ENCODE measurements around the gene CRTC3.
A peak's percentile ranks its signal among the peaks of the same experiment; 100 is the strongest.
"Not testable (repeated sequence)": the region's sequence is repeated elsewhere in the genome, so short reads cannot be mapped to it uniquely, and the experiment has no call there.

Gene CRTC3

GRCh38 chr15:90633360-90633759 lies 103.6 kb downstream of the CRTC3 start:
- no peak for DNase-seq

GRCh38 chr15:90636993-90637392 lies 107.3 kb downstream of the CRTC3 start:
- DNase-seq: not testable (repeated sequence)

GRCh38 chr15:90637693-90638092 lies 108.0 kb downstream of the CRTC3 start:
- no peak for DNase-seq

- no peak for DNase-seq
Measured at GRCh38 chr15:90638201-90638691, 108.5 kb downstream of the CRTC3 start.

GRCh38 chr15:90638963-90639362 lies 109.2 kb downstream of the CRTC3 start:
- DNase-seq: no peak

- DNase-seq: no peak
Measured at GRCh38 chr15:90640862-90641261, 111.1 kb downstream of the CRTC3 start.

- no peak for DNase-seq
Measured at GRCh38 chr15:90641581-90642463, 112.1 kb downstream of the CRTC3 start.

- DNase-seq: no peak
Measured at GRCh38 chr15:90642464-90643300, 113.0 kb downstream of the CRTC3 start.

GRCh38 chr15:90643301-90643632 lies 113.5 kb downstream of the CRTC3 start:
- no peak for DNase-seq

GRCh38 chr15:90644526-90644925 lies 114.8 kb downstream of the CRTC3 start:
- no peak for DNase-seq

GRCh38 chr15:90644952-90645725 lies 115.4 kb downstream of the CRTC3 start:
- no peak for DNase-seq

GRCh38 chr15:90645873-90646575 lies 116.3 kb downstream of the CRTC3 start:
- no peak for DNase-seq

- DNase-seq: no peak
Measured at GRCh38 chr15:90646662-90647305, 117.1 kb downstream of the CRTC3 start.

GRCh38 chr15:90647326-90647725 lies 117.6 kb downstream of the CRTC3 start:
- no peak for DNase-seq

- peak; percentile 79 for DNase-seq
Measured at GRCh38 chr15:90648137-90649070, 118.7 kb downstream of the CRTC3 start.

GRCh38 chr15:90650117-90650955 lies 120.6 kb downstream of the CRTC3 start:
- no peak for DNase-seq

GRCh38 chr15:90650956-90651689 lies 121.4 kb downstream of the CRTC3 start:
- no peak for DNase-seq

- no peak for DNase-seq
Measured at GRCh38 chr15:90654233-90655136, 124.8 kb downstream of the CRTC3 start.
